ENCODE results near the gene SPATA13.
"Not testable (repeated sequence)": the region's sequence is repeated elsewhere in the genome, so short reads cannot be mapped to it uniquely, and the experiment has no call there.

Gene SPATA13

DNA sequence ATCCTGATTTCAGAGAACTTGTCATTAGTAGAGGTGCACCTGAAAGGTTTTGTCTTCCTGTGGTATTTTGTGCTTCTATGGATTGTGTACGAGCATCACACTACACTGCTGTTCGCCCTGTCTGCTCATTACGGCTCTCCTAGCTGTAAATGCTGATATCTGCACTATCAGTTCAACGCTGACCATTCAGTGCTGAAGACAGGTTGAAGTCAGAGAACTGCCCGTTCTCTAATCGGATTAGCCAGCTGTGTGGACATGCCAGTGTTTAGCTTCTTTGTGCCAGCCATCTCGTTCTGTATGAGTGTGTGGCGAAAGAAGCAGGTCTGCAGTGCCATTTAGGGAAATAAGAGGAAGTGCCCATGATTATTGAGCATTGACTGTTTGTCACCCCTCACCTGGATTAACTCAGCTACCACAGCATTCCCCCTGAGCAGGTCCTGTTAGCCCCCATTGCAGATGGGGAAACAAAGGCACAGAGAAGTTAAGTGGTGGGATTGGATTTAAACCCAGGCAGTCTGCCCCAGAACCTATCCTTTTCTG is 127.3 kb downstream of the SPATA13 start:
- DNase-seq = no peak

DNA sequence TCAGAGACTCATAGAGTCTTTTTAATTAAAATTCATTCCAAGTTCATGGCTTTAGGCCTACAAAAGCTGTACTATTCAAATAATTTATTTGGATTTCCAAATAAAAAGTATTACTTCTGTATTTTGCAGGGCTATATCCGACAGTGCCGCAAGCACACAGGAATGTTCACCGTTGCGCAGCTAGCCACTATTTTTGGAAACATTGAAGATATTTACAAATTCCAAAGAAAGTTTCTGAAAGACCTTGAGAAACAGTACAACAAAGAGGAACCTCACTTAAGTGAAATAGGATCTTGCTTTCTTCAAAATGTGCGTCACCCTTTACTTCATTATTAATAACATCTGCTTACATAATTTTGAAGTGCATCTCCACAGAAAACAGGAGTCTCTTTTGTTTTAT is 128.3 kb downstream of the SPATA13 start:
- no peak for DNase-seq

DNA sequence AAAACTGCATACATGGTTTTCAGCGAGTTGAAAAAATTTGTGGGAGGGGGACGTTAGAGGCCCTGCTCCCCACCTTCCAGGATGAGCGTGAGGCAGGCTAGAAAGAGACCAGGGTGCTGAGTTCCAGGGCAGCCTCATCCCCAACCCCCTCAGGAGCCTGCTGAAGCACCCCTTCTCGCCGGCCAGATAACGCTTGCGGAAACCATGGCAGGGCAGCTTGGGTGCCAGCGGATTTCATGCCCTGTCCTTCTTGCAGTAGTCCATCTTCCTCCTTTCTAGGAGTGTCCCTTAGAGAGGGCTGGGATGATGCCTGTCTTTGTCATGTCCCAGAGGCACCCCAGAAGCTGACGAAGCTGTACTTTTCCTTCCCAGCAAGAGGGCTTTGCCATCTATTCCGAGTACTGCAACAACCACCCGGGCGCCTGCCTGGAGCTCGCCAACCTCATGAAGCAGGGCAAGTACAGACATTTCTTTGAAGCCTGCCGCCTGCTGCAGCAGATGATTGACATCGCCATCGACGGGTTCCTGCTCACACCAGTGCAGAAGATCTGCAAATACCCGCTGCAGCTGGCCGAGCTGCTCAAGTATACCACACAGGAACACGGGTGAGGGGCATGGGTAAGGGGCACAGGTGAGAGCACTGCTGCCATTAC is 129.9 kb downstream of the SPATA13 start:
- no peak for DNase-seq

DNA sequence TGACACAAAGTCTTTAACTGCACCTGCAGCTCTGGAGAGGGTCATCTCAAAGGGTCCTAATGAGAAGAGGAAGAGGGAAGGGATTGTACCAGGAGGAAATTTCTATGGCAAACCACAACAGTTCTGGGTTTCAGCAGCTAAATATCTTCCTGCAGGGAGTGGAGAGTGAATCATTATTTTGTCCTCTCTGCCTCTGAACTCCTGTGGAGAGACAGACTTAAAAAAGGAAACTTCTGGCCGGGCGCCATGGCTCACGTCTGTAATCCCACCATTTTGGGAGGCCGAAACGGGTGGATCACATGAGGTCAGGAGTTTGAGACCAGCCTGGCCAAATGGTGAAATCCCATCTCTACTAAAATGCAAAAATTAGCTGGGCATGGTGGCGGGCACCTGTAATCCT is 132.0 kb downstream of the SPATA13 start:
- DNase-seq = no peak

DNA sequence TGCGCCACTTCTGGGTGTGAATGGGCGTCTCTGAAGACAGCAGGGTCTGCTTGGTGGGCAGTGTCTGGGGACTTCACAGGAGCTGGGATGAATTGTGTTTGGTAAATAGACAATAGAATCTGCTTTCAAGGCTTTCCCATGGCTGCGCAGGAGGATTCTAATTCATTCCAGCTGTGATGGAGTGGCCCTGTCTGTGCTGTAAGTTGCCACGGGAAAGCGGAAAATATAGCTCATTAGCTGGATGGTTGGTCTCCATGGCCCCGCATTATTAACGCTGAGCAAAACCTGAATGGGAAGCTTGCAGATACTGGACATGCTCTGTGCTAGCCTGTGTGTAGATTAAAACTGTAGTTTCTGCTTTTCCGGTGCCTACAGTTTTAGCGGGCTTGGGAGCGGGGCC is 133.2 kb downstream of the SPATA13 start:
- no peak for DNase-seq

DNA sequence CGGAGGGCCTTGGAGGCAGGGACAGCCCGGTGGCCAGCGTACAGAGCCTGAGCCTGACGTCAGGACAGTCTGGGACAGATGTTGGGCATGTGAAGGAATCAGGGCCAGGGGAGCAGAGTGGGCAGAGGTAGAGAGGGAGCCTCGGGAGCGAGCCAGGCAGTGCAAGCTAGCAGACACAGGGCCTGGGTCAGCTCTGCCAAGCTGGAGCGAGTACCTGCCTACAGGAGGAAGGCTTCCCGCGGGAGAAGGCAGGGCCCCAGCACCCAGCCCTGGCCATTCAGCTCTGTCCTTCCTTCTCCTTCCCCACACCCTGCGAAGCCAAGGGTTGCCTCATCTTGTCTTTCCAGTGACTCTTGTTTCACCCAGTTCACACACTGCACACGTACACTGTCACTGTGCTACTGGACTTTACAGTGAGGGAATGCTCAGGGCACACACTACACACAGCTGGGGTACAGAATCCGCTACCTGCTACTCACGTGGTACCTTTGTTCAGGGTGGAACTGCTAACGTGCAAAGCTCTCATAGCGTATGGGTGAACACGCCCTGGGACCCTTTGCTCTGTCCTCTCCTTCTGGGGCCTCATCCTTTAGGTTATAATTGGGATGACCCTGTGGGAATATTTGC is 139.1 kb downstream of the SPATA13 start:
- no peak for DNase-seq

DNA sequence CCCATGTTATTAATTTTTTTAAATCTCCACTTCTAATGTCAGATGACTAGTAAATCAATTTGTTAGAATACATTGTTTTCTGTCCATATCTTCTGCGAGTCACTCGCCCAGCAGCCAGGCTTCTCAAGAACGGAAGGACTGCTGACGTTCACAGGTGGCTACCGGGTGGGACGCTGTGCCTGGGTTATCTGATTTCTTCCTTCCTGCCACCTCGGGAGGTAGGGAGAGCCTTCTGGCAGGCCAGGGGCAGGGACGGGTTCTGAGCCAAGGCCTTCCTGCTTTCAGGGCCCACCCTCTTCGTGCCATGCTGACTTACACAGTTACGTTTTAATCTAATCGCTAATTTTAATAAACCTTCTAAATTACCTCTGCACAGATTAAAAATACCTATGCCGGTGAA is 140.9 kb downstream of the SPATA13 start:
- DNase-seq = no peak

DNA sequence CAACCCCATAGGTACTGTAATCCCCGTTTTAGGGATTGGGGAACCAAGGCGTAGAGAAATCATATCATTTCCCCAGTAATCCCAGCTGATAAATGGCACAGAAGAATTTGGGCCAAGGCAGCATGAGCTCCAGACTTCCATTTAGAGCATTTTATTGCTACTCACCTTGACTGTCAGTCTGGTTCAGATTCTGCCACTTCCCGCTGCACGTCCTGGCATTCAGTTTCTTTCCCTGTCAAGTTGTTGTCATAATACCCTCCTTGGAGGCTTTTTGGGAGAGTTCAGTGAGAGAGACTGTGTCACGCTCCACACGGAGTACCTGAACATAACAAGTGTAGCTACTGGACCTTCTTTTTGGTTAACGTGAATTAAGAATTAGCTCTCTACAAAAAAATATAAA is 141.4 kb downstream of the SPATA13 start:
- no peak for DNase-seq

DNA sequence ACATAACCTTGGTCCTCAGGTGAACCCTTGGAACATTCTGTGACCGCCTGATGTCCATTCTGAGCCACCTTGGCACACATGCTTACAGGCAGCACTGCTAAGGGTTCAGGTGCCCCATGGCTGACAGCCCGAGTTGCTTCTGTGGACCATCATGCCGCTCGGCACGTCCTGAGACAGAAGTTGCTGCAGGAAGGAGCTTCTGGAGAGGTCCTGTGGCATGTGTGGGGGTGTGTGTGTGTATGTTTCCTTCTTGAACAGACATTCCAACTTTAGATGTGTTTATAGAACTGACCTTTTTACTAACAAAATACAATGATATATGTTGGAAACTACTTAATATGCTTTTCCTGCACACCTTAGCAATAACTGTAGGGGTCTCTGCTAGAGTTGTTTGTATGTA is 144.1 kb downstream of the SPATA13 start:
- no peak for DNase-seq

DNA sequence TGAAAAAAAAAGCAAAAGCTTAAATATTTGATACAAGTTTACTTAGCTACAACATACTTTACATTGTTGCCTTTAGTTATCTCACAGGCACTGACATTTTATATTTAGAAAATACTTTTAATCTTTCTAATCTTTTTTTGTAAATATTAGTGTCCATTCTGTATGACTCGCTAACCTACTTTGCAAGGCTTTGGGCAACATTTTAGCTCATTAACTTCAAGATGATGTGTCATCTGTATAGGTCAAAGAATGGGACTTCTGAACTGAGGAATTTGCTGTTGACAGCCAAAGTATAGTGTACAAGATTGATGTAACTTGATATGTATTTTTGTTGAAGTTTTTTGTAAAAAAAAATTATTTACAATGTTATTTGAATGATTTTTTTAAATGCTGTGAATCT is 146.1 kb downstream of the SPATA13 start:
- DNase-seq = no peak

DNA sequence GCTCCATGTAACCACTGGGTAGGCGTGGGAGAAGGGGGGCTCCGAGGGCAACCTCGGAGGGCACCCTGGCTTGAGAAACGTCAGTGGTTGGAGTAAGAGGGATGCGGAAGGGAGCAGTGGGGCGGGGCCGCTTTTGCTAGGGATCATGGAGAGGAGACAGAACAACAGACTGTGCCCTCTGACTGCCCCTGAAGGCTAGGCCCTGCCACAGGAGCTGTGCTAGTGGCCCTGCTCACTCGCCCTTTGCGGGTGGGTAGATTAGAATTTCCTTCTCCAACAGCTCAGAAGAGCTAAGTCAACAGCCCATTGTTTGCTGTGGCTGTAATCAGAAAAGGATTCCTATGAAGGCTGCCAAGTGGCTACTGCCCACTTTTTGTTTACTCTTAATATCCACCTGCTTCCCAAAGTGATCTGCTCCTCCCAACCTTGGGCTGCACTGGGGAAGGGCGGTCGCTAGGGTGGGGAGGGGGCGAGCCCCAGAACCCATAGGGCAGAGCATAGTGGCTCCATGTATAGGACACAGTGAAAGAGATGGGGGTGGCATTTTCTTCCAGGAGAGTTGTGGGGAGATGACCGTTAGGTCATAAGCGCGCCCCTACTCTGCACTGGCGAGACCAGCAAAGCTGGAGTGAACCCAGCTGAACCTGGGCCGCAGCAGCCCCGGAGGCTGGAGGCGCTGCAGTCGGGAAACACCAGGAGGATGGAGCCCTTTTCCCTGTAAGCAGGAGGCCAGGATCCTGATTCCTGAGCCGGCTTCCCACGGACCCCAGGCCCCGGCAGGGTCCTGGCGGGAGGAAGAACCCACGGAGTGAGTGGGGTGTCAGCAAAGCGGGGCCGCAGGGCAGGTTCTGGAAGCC is 146.9 kb downstream of the SPATA13 start:
- no peak for DNase-seq

DNA sequence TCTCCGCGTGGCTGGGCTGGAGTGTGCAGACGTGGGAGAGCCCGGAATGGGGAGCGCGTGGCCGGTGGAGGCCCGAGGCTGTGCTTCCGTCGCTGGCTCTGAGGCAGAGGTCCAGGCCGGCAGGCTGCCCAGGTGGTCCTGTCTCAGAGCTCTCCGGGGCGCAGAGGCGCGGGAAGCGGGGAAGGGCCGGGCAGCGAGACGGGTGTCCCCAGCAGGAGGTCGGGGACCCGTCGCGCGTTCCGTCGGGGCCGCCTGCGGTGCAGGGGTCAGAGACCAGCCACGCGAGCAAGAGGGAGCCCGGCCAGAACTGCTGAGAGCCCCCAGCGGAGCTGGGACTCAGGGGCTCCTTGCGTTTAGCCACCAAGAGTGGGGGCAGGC is 147.5 kb downstream of the SPATA13 start:
- DNase-seq = no peak

DNA sequence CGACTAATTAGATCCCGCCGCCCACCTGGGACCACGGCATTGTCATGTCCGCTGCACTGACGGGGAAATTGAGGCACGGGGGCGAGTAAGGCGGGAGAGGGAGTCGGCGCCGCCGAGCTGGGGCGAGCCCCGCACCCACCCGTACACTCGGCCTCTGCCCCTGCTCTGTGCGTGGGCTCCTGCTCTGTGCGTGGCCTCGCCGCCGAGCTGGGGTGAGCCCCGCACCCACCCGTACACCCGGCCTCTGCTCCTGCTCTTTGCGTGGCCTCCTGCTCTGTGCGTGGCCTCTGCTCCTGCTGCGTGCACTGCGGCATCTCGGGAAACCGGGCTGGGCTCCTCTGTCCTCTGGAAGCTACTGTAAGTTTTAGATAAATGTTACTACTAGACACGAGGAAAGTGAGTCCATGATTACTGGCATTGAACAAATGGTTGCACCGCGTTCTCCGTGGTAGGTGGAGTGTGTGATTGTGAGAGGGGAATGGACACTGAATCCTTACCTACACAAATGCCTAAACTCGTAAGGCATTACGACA is 148.0 kb downstream of the SPATA13 start:
- DNase-seq = no peak

DNA sequence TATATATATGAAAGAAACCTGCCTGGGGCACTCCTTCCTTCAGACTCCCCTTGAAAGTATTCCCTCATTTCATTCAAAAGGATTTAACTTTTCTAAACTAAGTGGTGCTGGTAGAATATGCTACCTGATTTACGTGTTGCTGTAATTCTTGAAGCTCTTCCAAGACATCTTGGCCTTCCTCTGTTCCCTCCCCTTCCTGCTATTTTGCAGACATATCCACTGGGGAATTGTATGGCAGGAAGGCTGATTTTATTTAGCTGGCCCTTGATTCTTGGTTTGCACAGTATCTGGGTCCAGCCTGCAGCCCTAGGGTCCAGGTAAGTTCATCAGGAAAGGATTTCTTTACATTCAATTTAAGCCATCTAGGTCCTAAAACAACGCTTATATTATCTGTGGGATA is 148.8 kb downstream of the SPATA13 start, which contains the start of gene C1QTNF9:
C1QTNF9 (plus strand) TSS at position 281 of the 400 bp plus-strand sequence. CDS start 6,424 bp downstream, outside the sequence.
- not testable (repeated sequence) for DNase-seq

DNA sequence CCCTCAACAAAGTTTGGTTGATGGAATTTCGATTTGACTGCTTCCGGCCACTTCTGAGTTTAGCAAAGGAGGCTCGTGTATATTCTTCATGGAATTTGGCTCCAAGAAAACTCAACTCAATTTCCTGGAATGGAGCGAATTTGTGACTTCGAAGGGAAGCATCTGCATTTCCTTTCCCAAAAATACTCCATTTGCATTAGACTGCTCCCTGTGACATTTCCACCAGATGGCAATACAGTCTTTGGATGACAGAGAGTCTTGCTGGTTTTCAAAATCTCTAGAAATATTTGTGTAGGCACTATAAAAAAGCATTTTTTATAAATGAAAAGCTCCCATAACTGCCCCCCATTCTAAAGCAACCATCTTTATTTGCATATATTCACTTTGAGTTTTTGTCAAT is 152.9 kb downstream of the SPATA13 start:
- DNase-seq = no peak

DNA sequence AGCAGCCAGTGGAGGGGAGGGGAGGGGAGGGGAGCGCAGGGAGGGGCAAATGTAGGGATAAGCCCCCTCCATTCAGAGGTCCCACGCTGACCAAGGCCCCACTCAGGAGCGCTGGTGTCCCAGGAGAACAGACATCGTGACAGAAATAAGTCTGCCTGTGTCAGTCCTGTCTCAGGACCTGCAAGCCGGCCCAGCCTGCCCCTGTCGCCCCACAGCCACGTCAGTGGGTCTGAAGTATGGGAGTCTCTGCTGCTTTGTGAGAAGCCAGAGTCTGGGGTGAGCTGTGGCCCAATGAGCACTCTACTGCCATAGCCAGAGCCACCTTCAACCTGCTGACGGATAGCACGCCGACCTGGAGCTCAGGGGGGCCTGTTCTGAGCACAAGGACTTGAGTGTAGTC is 157.3 kb downstream of the SPATA13 start:
- DNase-seq = not testable (repeated sequence)

DNA sequence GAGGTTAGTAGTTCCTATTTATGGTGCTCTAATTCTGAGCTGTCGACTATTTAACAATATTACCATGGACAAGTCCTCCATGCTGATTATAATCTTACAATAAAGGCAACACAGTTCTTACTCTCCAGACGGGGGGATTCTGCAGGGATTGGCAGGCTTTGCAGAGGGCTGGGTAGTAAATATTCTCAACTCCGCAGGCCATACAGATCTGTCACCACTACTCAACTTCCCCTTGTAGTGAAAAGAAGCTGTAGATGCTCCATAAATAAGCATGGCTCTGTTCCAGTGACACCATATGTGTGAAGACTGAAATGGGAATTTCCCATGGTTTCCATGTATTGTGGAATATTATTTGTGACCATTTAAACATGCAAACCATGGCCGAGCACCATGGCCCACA is 158.4 kb downstream of the SPATA13 start:
- not testable (repeated sequence) for DNase-seq

DNA sequence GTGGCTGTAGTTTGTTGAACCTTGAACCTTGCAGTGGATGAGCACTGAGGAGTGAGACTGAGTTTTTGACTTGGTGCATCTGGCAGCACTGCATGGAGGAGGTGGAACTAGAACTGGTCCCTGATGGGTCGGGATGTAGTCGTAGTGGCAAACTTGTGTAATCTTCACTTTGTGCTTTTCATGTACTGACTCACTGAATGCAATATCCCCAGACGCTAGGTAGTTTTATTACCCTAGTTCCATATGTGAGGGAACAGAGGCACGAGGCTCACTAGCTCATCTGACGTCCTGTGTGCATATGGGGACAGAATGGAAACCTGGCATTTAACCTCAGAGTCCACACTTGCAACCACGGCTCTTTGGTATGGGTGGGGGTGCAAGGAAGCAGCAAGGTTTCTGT is 159.1 kb downstream of the SPATA13 start:
- DNase-seq = not testable (repeated sequence)

DNA sequence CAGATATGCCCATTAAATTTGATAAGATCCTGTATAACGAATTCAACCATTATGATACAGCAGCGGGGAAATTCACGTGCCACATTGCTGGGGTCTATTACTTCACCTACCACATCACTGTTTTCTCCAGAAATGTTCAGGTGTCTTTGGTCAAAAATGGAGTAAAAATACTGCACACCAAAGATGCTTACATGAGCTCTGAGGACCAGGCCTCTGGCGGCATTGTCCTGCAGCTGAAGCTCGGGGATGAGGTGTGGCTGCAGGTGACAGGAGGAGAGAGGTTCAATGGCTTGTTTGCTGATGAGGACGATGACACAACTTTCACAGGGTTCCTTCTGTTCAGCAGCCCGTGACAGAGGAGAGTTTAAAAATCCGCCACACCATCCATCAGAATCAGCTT is 160.9 kb downstream of the SPATA13 start:
- not testable (repeated sequence) for DNase-seq

DNA sequence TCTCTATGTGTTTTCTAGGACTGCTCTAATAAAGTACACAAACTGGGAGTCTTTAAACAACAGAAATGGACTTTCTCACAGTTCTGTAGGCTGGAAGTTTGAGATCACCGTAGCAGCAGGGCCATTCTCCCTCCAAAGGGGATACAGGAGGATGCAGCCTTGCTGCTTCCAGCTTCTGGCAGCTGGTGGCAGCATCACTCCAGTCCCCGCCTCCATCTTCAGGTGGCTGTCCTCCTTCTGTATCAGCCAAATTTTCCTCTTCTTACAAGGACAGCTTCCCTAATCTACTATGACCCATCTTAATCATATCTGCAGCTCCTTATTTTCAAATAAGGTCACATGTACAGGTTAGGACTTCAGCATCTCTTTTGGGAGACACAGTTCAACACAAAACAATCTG is 161.9 kb downstream of the SPATA13 start:
- not testable (repeated sequence) for DNase-seq

DNA sequence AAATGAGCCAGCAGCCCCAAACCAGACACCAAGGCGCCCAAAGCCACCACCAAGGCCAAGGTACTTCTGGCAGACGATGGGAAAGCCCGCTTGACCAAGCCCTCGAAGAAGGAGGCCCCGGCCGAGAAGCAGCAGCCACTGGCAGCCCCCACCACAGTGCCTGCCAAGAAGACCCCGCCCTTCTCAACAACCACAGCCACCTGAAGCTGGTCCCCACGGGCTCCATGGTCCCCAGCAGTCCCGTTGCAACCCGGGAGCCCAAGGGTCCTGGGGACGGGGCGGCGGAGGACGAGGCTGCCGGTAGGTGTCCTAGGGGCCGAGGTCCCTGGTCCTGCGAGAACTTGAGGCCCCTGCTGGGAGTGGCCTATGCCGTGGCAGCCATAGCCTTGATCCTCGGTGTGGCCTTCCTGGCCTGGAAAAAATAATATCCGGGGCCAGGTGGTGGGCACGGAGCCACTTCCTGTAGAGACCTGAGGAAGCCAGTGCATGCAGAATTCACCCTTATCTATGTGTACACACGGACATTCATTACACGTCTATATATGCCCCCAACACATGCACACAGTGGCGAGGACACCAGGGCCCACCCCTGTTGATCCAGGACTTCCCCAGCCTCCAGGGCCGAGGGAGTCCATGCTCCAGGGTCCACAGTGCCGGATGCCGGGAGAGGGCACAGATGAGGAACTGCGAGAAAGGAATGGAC is 162.7 kb downstream of the SPATA13 start:
- no peak for DNase-seq

DNA sequence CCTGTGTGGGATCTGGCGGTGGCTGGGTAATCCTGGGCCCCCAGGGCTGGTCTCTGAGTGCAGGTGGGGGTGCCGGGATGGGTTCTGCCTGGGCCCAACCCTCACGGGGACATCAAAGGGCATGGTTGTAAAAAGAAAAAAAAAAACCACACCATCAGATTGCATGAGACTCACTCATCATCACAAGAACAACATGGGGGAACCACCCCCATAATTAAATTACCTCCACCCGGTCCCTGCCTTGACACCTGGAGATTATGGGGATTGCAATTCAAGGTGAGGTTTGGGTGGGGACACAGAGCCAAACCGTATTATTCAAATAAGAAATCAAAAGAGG is 163.2 kb downstream of the SPATA13 start:
- no peak for DNase-seq

DNA sequence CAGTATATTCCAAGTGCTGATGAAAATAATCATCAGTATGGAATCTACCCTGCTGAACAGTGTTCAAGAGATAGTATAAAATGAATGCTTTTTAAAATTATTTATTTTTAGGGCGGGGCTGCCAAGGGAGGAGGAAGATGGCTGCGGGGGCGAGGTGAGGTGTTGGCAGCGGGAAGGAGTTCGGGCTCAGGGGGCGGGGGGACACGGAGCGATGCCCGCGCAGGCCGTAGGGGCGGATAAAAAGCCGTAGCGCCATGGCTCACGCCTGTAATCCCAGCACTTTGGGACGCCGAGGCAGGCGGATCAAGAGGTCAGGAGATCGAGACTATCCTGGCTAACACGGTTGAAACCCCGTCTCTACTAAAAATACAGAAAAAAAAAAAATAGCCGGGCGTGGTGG is 167.1 kb downstream of the SPATA13 start:
- not testable (repeated sequence) for DNase-seq
